Melanocyte of skin (primary cell): Measurements from ENCODE around the gene CACNG4. TPM values are rescaled to one million over a fixed set of nuclear protein-coding genes. Genes with fewer than 3 reads are reported as not detected.

Experiments
- total RNA-seq, 2 donors: library from RNA; depleted of rRNA; stranded (reverse); fragments of >200 nt; gene quantifications; 2 replicates each; pipeline ENCODE4 v1.2.3, GENCODE V29; 2012

The CACNG4 gene
- total RNA-seq, result not detected

GRCh38 chr17:66963909-66964771 is at the start of gene CACNG4:
Gene CACNG4 (plus strand): TSS chr17:66964707. CDS start chr17:66964912, 205 bp downstream.

DNA sequence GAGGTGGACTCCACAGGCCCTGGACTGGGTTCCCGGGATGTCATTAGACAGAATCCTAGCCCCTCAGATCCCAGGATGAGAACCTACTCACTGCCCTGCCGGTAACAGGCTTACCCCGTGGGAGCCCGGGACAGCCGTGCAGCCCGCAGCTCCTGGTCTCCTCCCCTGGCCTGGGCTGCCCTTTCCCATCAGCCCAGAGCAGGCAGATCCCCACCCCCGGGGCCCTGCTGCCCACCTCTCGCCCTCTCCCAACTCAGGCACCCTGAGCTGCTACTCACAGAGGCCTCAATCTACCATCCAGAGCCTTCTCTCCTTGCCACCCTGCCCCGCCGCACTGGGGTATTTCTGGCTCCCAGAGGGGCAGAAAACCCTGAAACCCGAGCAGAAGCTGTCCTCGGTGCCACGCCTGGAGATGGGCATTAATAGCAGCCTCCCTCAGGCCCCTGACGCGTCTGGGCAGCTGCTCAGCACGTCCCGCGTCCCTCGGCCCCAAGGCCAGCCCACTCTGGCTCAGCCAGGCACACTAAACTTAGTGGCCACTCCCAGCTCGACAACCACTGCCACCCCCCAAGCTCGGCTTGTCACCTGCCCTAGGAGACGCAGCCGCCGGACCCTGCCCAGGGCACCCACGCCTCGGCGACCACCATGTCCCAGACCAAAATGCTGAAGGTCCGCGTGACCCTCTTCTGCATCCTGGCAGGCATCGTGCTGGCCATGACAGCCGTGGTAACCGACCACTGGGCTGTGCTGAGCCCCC is 79.7 kb downstream of the CACNG4 start, which contains the start of gene CACNG1:
TSS of gene CACNG1 (plus strand) at position 539 of the 757 bp plus-strand sequence. CDS start at position 646, 107 bp downstream.

Other genes with a start within 250 kb of the CACNG4 start
- gene CACNG5, start 129.6 kb upstream of the CACNG4 start, total RNA-seq, result not detected
- gene CACNG1, start 79.8 kb downstream of the CACNG4 start, total RNA-seq, result not detected